Heart right ventricle (tissue), 16 donors: ENCODE results near the gene IL33. TPM values are rescaled to one million over a fixed set of nuclear protein-coding genes. Genes with fewer than 3 reads are reported as not detected.
A peak's percentile ranks its signal among the peaks of the same experiment; 100 is the strongest.

Experiments
- ATAC-seq, 8 donors: fragments of 200-7000 bp; cut with Tn5 transposase; one replicate each; pipeline ENCODE4 v1.9.1; 2020; ENCODE audit warnings: mild to moderate bottlenecking in 8 of 8, moderate library complexity in 8 of 8, moderate number of reproducible peaks in 1 of 8
- DNase-seq, 2 donors: peaks; one replicate each; pipeline ENCODE4 v3.0.0-alpha.2; 2020
- H3K27ac ChIP-seq, 10 donors: fragments of 200-600 bp; sonication (generic) in 2 of 10; one replicate each; pipeline versions ENCODE4 v1.5.0 to v1.8.0; 2020 to 2022; ENCODE audit warnings: mild to moderate bottlenecking in 3 of 10
- H3K27me3 ChIP-seq, 7 donors: fragments of 200-600 bp; one replicate each; pipeline ENCODE4 v1.8.0; 2021 to 2022; ENCODE audit warnings: mild to moderate bottlenecking in 2 of 7
- H3K36me3 ChIP-seq, 9 donors: fragments of 200-600 bp; sonication (generic) in 1 of 9; one replicate each; pipeline versions ENCODE4 v1.5.0 to v1.8.0; 2020 to 2022; ENCODE audit warnings: mild to moderate bottlenecking in 2 of 9
- H3K4me1 ChIP-seq, 9 donors: fragments of 200-600 bp; sonication (generic) in 1 of 9; one replicate each; pipeline versions ENCODE4 v1.5.0 to v1.8.0; 2020 to 2022; ENCODE audit warnings: mild to moderate bottlenecking in 4 of 9
- H3K4me3 ChIP-seq, 10 donors: fragments of 200-600 bp; sonication (generic) in 2 of 10; one replicate each; pipeline versions ENCODE4 v1.5.0 to v1.8.0; 2020 to 2022; ENCODE audit warnings: mild to moderate bottlenecking in 7 of 10, moderate library complexity in 2 of 10
- H3K9me3 ChIP-seq, 11 donors: fragments of 200-600 bp in 10 of 11; sonication (generic) in 2 of 11; one replicate each; pipeline versions ENCODE4 v1.5.0 to v1.8.0; 2013 to 2022; ENCODE audit warnings: mild to moderate bottlenecking in 2 of 11, control low read depth in 1 of 11, moderate library complexity in 1 of 11
- CTCF ChIP-seq, 9 donors: fragments of 200-600 bp; sonication (generic) in 2 of 9; IDR thresholded peaks; one replicate each; pipeline versions ENCODE4 v1.5.0 to v1.8.0; 2021 to 2022; ENCODE audit warnings: antibody characterized with exemption in 9 of 9, mild to moderate bottlenecking in 5 of 9, moderate library complexity in 1 of 9
- whole genome bisulfite sequencing, 2 donors: extraction: QIAGEN DNeasy Blood & Tissue Kit; methylation state at CpG; one replicate each; pipeline ENCODE4 v1.1.7; 2013; ENCODE audit warnings: inconsistent platforms in 1 of 2; 5-methylcytosine and 5-hydroxymethylcytosine counted together
- intact Hi-C, 10 donors: fragments of 100-400 bp; cut with DNase I; formaldehyde crosslinking; loops; one replicate each; pipeline versions ENCODE4 v1.11.1 to v1.14.2; 2022
- polyA plus RNA-seq, 2 donors: library from polyadenylated mRNA; stranded (reverse); fragments of 200-250 nt; gene quantifications; one replicate each; pipeline ENCODE4 v1.2.3, GENCODE V29; 2013
- total RNA-seq, 10 donors: library from RNA; stranded (reverse); fragmentation: NEBNext Ultra II Directional in 3 of 10; extraction: Animal tissue kit (Norgen Biotek cat#: 25700) in 3 of 10; gene quantifications; one replicate each; pipeline versions ENCODE4 v1.2.1 to v1.2.4, GENCODE V29; 2021 to 2023
- donor health status: Arrhythmogenic right ventricular cardiomyopathy.
- donor health status: ischemic (EF 13 %, LVEDD 7.1; RV severe dilation, severe dysfunction).
- donor health status: healthy with polysubstance abuse.
- donor health status: DM: no; HTN: yes; CAD: no.
- donor health status: DM: no; HTN: no; CAD: no.
- donor health status: ischemic (EF 25% LVEDD 6.9; RV normal size, moderate dysfunction).
- donor health status: ischemic (EF 25% LVEDD 5.7; RV mildly dilated, moderate dysfunction).
- donor health status: healthy.
- donor health status: DM: yes; HTN: yes; CAD: no.
- donor health status: Ischemic cardiomyopathy.
- donor health status: ischemic (EF 35%, LVEDD 5.7; RV mildly dilated, moderate dysfunction).
- donor health status: nonischemic (EF 11% LVEDD 7.7; RV severe dilation, severe dysfunction).
- donor health status: DM: yes; HTN: yes; CAD: no.
- donor health status: PGD.
- donor health status: ischemic (EF 29% LVEDD 5.4; RV normal size, mild dysfunction).
- donor health status: nonischemic (EF 23%, LVEDD 6.1; RV moderate dilation, normal function).

The IL33 gene
- total and polyA plus RNA-seq, 12 donors, result 11.8 to 41.8 (median 19.0) TPM

- Histone ChIP-seq H3K9me3 (peaks cover 0 to 4% (median 0%) of the 10 kb centered on the region in 11 donors), H3K27me3 (no peaks in the 10 kb centered on the region), H3K4me1 (peaks cover 0 to 30% (median 6%) of the 10 kb centered on the region in 9 donors), H3K27ac (no peak overlapping the region), H3K4me3 (no peak overlapping the region), H3K36me3 (no peaks in the 10 kb centered on the region)
- 89 to 91% methylated on average over 2 of the region's 2 CpGs for WGBS, 2 donors
- TF ChIP-seq CTCF (IDR thresholded peaks at IDR 0.05), result no peak
- DNase-seq (no peak), ATAC-seq (no peak)
- intact Hi-C loops, result no loop called here
Measured at GRCh38 chr9:6200761-6201160, 14.8 kb upstream of the IL33 start.

- TF ChIP-seq CTCF (IDR thresholded peaks at IDR 0.05), result no peak
- Histone ChIP-seq H3K27ac (no peak overlapping the region), H3K4me3 (no peak overlapping the region), H3K4me1 (peaks cover 0 to 11% (median 0%) of the 10 kb centered on the region in 9 donors), H3K9me3 (peaks cover 0 to 45% (median 28%) of the 10 kb centered on the region in 11 donors), H3K27me3 (no peaks in the 10 kb centered on the region), H3K36me3 (no peaks in the 10 kb centered on the region)
- DNase-seq (no peak), ATAC-seq (no peak)
- WGBS, 2 donors, result 76 to 78% methylated on average over 2 of the region's 2 CpGs
- intact Hi-C loops, result loop anchor here in 3 of 10 donors (5.0 to 10.0 kb wide), 2 partner anchors 65 to 1732 kb away; no protein-coding TSS in a partner anchor
Measured at GRCh38 chr9:6209966-6210365, 5.6 kb upstream of the IL33 start.

- peaks cover 0 to 30% (median 0%) of the 10 kb centered on the region in 9 donors for H3K4me1 ChIP-seq
- no peaks in the 10 kb centered on the region for H3K27me3 ChIP-seq
- H3K27ac ChIP-seq, result no peak overlapping the region
- no peak overlapping the region for H3K4me3 ChIP-seq
- intact Hi-C loops, result loop anchor here in 3 of 10 donors (5.0 to 10.0 kb wide), 2 partner anchors 62 to 1729 kb away; no protein-coding TSS in a partner anchor
- no peaks in the 10 kb centered on the region for H3K36me3 ChIP-seq
- no peak for ATAC-seq
- H3K9me3 ChIP-seq, result peaks cover 0 to 35% (median 28%) of the 10 kb centered on the region in 11 donors
- DNase-seq, result no peak
- TF ChIP-seq CTCF (IDR thresholded peaks at IDR 0.05), result no peak
- WGBS, 2 donors, result 93 to 94% methylated on average over 3 of the region's 3 CpGs
Measured at GRCh38 chr9:6212722-6213375, 2.8 kb upstream of the IL33 start.

- ATAC-seq (peak in 2 of 8 donors; percentile 32 to 71), DNase-seq (no peak)
- intact Hi-C loops, result loop anchor here in 3 of 10 donors (5.0 to 10.0 kb wide), 2 partner anchors 60 to 1728 kb away; no protein-coding TSS in a partner anchor
- Histone ChIP-seq H3K36me3 (no peaks in the 10 kb centered on the region), H3K9me3 (peaks cover 0 to 19% (median 14%) of the 10 kb centered on the region in 11 donors), H3K4me1 (peaks cover 0 to 39% (median 6%) of the 10 kb centered on the region in 9 donors), H3K27ac (peak overlapping the region in 8 of 10 donors; percentile 23 to 80 (median 68)), H3K4me3 (no peak overlapping the region), H3K27me3 (no peaks in the 10 kb centered on the region)
- WGBS, 2 donors, result 70 to 72% methylated on average over 1 of the region's 1 CpG
- TF ChIP-seq CTCF (IDR thresholded peaks at IDR 0.05), result no peak
Measured at GRCh38 chr9:6214434-6214833, 1.2 kb upstream of the IL33 start.
